ENCODE measurements around the gene NAB1. TPM values are rescaled to one million over a fixed set of nuclear protein-coding genes. Genes with fewer than 3 reads are reported as not detected.

NAB1 gene
- total and polyA plus RNA-seq, 2 donors (not counting 3 experiments of a cell fraction or from before 2014, with no cell fraction given) = 7.5 to 36.1 TPM

DNA sequence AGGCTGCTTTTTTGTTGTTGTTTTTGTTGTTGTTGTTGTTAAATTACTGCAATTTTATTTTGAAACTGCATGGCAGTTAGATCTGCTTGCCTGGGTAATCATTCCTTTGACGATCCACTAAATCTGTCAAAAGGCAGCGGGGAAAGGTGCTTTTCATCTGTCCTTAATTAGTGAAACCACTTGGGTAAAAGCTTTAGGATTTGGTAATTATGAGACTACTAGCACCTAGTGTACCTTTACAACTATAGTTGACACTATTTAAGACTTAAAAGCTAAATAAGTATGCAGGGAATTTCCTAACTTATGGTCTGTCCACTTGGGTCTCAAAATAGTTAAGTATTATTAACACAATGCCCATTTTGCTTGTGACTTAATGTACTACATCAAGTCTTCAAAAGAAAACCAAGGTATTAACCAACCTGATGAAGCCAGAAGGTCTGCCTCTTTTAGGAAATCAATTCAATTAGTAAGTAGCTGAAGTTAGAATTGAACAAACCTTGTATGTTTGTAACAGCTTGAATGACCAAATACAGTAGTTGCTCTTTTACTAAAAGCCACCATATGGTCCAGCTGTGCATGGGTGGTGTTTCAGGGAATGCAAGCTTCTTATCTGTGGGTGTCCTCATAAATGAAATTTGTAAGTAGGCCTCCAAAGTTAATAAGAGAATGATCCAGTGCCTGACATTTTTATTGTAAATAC, 44.8 kb downstream of the NAB1 start:
- Histone ChIP-seq H3K27me3 (ENCODE audit: control insufficient read depth in 2 of 2, insufficient read depth in 2 of 2, low read length in 2 of 2) (no peaks in the 10 kb centered on the region), H3K4me3 (replicated peaks in 1 of 3; ENCODE audit: insufficient read depth in 1 of 3, low read depth in 1 of 3, low read length in 3 of 3) (no peak overlapping the region), H3K4me1 (ENCODE audit: control insufficient read depth, extremely low read depth, insufficient read depth, low read length) (no peaks in the 10 kb centered on the region), H3K36me3 (ENCODE audit: control insufficient read depth in 2 of 2, extremely low read depth in 1 of 2, insufficient read depth in 2 of 2, low read length in 2 of 2) (no peaks in the 10 kb centered on the region), H3K79me2 (ENCODE audit: control insufficient read depth, insufficient read depth, low read length) (no peaks in the 10 kb centered on the region), H3K9me1 (replicated peaks; ENCODE audit: control insufficient read depth, extremely low read depth, insufficient read depth, low read length) (no peaks in the 10 kb centered on the region), H3K9me3 (replicated peaks; ENCODE audit: control insufficient read depth, insufficient read depth, low read length) (no peaks in the 10 kb centered on the region), H4K20me1 (replicated peaks; ENCODE audit: control insufficient read depth, extremely low read depth, insufficient read depth, low read length) (no peaks in the 10 kb centered on the region), H3K4me2 (ENCODE audit: insufficient read depth, low read length) (no peak overlapping the region), H3K9ac (replicated peaks; ENCODE audit: extremely low read depth, insufficient read depth, low read length) (no peak overlapping the region), H2AFZ (ENCODE audit: low read depth, low read length) (no peak overlapping the region), H3K27ac (ENCODE audit: insufficient read depth, low read depth, low read length) (no peak overlapping the region)
- POLR2A ChIA-PET = no interaction called here
- intact Hi-C loops (cut with micrococcal nuclease) (no loop called here), dilution Hi-C loops (cut with MboI; ENCODE audit: extremely low pct_ligation_motif_present, low sequenced_read_pairs) (no loop called here)
- DNase-seq (ENCODE audit: low read depth, low spot score) = no peak
- TF ChIP-seq MYC (IDR thresholded peaks at IDR 0.05; ENCODE audit: low read depth, low read length) (no peak), JUN (IDR thresholded peaks at IDR 0.05; ENCODE audit: borderline replicate concordance, insufficient read depth, insufficient read length, low read depth) (no peak), EZH2 (IDR thresholded peaks at IDR 0.05; ENCODE audit: borderline replicate concordance, low read depth, low read length, severe bottlenecking) (no peak), POLR2A (IDR thresholded peaks at IDR 0.05; ENCODE audit: low read depth, low read length) (no peak), GATA2 (IDR thresholded peaks at IDR 0.05; ENCODE audit: insufficient read depth, insufficient read length, low read depth, low read length) (no peak), FOS (IDR thresholded peaks at IDR 0.05; ENCODE audit: borderline replicate concordance, insufficient read depth, low read length) (no peak)
- TF ChIP-seq, protein P1, sequence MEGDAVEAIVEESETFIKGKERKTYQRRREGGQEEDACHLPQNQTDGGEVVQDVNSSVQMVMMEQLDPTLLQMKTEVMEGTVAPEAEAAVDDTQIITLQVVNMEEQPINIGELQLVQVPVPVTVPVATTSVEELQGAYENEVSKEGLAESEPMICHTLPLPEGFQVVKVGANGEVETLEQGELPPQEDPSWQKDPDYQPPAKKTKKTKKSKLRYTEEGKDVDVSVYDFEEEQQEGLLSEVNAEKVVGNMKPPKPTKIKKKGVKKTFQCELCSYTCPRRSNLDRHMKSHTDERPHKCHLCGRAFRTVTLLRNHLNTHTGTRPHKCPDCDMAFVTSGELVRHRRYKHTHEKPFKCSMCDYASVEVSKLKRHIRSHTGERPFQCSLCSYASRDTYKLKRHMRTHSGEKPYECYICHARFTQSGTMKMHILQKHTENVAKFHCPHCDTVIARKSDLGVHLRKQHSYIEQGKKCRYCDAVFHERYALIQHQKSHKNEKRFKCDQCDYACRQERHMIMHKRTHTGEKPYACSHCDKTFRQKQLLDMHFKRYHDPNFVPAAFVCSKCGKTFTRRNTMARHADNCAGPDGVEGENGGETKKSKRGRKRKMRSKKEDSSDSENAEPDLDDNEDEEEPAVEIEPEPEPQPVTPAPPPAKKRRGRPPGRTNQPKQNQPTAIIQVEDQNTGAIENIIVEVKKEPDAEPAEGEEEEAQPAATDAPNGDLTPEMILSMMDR (IDR thresholded peaks at IDR 0.05; ENCODE audit: extremely low read depth in 1 of 2, insufficient read depth in 1 of 2, low read depth in 1 of 2, low read length in 2 of 2) = no peak
- TF ChIP-seq, protein P2, sequence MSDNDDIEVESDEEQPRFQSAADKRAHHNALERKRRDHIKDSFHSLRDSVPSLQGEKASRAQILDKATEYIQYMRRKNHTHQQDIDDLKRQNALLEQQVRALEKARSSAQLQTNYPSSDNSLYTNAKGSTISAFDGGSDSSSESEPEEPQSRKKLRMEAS (IDR thresholded peaks at IDR 0.05; ENCODE audit: insufficient read depth, insufficient read length) = no peak
- no TSS peak for BruUV-seq (replicated peaks)
- CTCF ChIA-PET = interaction anchor here (1.0 to 1.2 kb wide), 2 partner anchors 10 to 27 kb away, joined by 3 read pairs; no protein-coding TSS in a partner anchor
- no peak for FAIRE-seq

All from endothelial cell of umbilical vein (primary cell).